OCI-M2 (cell line): Measurements from ENCODE around the gene SLC38A3.

Experiments
- DNase-seq: peaks from one replicate; lab custom pipeline; 2025; ENCODE audit not compliant: unreplicated experiment; lab: John Stamatoyannopoulos, UW

The SLC38A3 gene

GRCh38 chr3:50168791-50169190, 36.3 kb upstream of the SLC38A3 start:
- no peak for DNase-seq

DNA sequence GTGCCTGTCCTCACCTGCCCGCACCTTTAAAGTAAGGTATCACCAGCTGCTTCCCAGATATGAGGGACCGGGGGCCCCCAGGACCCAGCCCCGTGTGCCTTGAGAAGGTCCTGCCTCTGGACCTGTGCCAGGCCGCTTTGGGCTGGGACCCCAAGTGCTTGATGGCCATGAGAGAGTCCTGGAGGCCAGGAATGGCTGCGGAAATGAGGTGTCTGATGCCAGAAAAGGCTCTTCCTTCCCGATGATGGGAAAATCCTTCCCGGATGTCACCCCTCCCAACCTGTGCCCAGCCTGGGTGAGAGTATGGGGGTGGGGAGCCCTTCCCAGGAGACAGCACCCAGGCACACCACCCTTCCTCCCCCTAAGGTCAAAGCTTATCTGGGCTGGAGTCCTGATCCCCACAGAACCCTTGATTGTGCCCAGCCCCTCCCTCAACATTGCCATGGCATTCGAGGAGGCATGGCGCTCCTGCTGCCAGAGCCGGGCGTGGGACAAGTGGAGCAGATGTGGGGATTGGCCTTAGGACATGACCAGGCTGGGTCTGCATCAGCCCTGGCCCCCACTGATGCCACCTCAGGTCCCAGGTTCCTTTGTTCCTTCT, 35.7 kb upstream of the SLC38A3 start:
- no peak for DNase-seq

DNA sequence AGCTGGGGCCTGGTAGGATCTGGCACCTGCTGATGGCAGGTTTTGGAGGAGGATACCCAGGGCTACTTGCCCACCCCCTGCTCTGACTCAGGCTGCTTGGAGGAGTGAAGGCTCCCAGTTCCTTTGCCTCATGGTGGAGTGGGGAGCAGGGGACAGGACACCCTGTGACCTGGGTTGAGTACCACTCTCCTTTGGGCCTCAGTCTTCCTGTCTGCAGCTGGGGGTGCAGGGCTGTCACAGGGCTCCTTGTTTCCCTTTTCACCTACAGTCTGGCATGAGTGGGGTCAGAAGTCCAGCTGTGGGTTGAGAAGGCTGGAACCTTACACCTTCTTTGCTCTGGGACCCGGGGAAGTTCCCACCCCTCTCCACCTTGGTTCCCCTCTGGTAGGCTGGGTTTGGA, 35.2 kb upstream of the SLC38A3 start:
- no peak for DNase-seq

- no peak for DNase-seq
Observed at GRCh38 chr3:50170689-50171088, 34.4 kb upstream of the SLC38A3 start.

GRCh38 chr3:50171540-50172301, 33.4 kb upstream of the SLC38A3 start:
- DNase-seq: no peak

GRCh38 chr3:50172626-50173220, 32.3 kb upstream of the SLC38A3 start:
- no peak for DNase-seq

GRCh38 chr3:50173685-50174516, 31.2 kb upstream of the SLC38A3 start:
- DNase-seq: no peak

DNA sequence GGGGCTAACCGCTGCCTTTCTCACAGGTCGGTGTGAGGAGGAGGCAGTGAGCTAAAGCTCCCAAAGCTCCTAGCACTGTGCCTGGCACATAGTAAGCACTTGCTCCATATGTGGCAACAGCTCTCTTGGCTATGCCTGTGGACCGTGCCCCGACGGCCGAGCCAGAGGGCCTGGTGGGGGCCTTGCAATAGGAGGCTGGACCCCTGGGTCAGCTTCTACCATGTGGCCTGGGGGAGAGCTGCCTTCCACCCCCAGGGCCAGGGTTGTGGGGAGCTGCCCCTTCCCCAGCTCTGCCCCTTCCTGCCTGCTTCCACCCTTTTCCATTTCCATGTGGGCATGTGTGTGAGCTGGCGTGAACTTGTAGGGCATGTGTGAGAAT, 30.6 kb upstream of the SLC38A3 start:
- no peak for DNase-seq

DNA sequence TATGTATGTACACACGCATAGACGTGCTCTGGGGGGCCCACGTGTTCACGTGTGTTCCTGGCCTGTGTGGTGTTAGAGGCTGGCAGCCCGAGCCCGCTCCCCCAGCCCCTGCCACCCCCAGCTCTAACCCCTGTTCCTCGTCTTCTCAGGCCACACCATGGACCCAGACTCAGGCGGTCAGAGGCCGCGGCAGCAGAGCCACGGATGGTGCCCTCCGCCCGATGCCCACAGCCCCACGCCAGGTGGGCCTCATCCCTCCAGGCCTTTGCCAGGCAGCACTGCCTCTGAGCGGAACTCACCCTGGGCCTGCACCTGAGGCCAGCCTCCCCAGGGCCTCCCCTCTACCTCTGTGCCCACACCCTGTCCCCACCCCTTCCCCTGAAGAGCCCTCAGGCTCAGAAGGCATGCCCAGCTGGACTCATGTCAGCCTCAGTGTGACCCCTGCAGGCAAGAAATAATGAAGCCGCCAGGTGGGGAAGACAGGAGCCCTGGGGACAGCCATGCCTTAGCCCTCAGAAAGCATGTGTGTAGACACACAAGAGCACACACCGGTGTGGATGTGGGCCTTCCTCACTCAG, 30.0 kb upstream of the SLC38A3 start:
- no peak for DNase-seq

GRCh38 chr3:50177346-50177745, 27.7 kb upstream of the SLC38A3 start:
- DNase-seq: no peak

DNA sequence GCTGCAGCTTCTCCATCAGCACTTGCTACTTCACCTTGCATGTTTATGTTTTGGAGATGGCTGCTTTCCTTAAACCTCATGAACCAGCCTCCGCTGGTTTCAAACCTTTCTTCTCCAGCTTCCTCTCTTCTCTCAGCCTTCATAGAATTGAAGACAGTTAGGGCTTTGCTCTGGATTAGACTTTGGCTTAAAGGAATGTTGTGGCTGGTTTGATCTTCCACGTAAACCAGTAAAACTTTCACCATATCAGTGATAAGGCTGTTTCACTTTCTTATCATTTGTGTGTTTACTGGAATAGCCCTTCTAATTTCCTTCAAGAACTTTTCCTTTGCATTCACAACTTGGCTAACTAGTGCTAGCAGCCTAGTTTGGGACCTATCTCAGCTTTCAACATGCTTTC, 25.4 kb upstream of the SLC38A3 start:
- DNase-seq: no peak

DNA sequence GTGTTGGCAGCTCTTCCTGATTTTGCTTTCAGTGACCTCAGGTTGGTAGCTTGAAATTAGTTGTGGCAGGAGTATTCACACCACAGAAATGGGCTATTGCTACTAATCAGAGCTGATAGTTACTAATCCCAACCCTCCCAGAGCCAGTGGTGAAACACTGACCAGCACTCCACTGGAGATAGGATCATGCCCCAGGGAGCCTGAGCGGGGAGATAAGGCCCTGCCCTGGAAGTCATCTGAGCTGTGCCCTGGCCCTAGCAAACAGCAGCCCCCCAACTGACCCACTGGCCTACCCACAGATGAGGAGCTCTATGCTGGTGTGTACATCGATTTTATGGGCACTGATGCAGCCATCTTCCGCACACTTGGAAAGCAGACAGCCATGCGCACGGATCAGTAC, 23.1 kb upstream of the SLC38A3 start:
- no peak for DNase-seq

GRCh38 chr3:50182533-50183099, 22.5 kb upstream of the SLC38A3 start:
- DNase-seq: no peak

DNA sequence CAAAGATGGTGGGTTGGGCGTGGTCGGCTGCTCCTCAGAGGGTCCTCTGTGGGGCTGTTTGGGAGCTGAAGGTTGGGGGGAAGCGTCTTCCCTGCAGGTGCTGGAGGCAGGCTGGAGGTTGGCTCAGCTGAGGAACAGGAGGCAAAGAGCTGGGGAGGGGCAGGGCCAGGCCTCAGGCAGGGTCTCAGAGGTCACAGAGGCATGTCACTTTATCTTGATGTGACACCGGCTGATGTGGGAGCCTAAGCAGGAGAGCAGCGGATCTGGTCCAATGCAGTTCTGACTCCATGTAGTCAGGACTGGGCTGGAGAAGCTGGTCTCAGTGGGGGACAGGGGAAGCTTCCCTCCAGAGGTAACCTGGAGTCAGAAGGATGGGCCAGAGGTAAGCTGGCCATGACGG, 21.3 kb upstream of the SLC38A3 start:
- no peak for DNase-seq

GRCh38 chr3:50184242-50184978, 20.7 kb upstream of the SLC38A3 start:
- DNase-seq: no peak

- DNase-seq: no peak
Observed at GRCh38 chr3:50185230-50185629, 19.8 kb upstream of the SLC38A3 start.

DNA sequence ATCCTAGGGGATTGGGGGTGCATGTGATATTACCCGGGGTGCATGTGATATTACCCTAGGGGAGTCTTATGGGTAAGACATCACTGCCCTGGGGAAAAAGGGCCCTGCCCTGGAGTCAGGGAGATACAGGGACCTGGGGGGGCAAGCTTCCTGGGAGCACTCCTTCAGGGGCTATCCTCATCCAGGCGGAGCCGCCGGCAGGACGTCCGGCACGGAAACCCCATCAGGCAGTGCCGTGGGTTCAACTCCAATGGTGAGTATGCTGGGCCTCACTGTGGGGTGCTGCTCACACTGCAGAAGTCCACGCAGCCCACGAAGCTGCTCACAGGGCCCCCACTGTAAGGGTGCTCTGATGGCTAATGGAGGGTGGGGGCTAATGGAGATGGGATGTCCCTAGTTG, 19.0 kb upstream of the SLC38A3 start:
- DNase-seq: no peak

DNA sequence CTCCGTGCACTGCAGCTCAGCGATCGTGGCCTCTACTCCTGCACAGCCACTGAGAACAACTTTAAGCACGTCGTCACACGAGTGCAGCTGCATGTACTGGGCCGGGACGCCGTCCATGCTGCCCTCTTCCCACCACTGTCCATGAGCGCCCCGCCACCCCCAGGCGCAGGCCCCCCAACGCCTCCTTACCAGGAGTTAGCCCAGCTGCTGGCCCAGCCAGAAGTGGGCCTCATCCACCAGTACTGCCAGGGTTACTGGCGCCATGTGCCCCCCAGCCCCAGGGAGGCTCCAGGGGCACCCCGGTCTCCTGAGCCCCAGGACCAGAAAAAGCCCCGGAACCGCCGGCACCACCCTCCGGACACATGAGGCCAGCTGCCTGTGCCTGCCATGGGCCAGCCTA, 17.3 kb upstream of the SLC38A3 start:
- no peak for DNase-seq

DNA sequence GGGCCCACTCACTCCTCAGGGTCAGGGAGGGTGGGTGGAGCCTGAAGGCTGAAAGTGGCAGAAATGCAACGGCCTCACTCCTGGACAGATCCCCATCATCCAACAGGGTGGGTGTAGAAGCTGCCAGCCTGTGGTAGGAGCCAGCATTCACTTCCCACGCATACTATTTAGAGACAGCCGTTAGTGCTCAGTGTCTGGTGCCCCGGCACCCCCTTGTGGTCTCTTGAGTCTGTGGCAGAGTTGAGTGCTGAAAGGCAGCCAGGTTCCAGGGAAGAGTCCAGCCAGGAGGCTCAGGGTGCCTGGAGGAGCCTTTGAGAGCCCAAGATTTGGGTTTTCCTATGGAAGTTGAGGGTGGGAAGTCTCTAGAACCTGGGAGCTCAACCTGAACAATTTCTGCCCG, 15.8 kb upstream of the SLC38A3 start:
- DNase-seq: no peak

- DNase-seq: no peak
Observed at GRCh38 chr3:50189989-50190388, 15.1 kb upstream of the SLC38A3 start.
